ENCODE measurements around the gene EXOSC5. TPM values are rescaled to one million over a fixed set of nuclear protein-coding genes. Genes with fewer than 3 reads are reported as not detected.
A peak's percentile ranks its signal among the peaks of the same experiment; 100 is the strongest.

The EXOSC5 gene
- total and polyA plus RNA-seq, 9 of the 15 experiments (the other 6 are each of a cell fraction or from before 2014, with no cell fraction given), result 10.9 to 75.5 (median 37.8) TPM

GRCh38 chr19:41363753-41364523 is 33.2 kb downstream of the EXOSC5 start, which contains the start of gene B9D2 (continued):
- TF ChIP-seq, protein P1, sequence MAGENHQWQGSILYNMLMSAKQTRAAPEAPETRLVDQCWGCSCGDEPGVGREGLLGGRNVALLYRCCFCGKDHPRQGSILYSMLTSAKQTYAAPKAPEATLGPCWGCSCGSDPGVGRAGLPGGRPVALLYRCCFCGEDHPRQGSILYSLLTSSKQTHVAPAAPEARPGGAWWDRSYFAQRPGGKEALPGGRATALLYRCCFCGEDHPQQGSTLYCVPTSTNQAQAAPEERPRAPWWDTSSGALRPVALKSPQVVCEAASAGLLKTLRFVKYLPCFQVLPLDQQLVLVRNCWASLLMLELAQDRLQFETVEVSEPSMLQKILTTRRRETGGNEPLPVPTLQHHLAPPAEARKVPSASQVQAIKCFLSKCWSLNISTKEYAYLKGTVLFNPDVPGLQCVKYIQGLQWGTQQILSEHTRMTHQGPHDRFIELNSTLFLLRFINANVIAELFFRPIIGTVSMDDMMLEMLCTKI (IDR thresholded peaks at IDR 0.05; ENCODE audit: partially characterized antibody), result no peak
- TF ChIP-seq HMG20A (CRISPR knock-in tag; conservative IDR thresholded peaks at IDR 0.05), result no peak
- TF ChIP-seq CHD7 (IDR thresholded peaks at IDR 0.05; ENCODE audit: low read depth, low read length), result no peak
- no peak for TF ChIP-seq RNF219 (CRISPR knock-in tag; IDR thresholded peaks at IDR 0.05)
- TF ChIP-seq FOXJ3 (CRISPR knock-in tag; IDR thresholded peaks at IDR 0.05), result no peak
- TF ChIP-seq ZBTB1 (CRISPR knock-in tag; IDR thresholded peaks at IDR 0.05; ENCODE audit: borderline replicate concordance, low read depth), result peak; percentile 79
- peak; percentile 47; the same call in 1 of the 2 replicates for TF ChIP-seq MBD2 (IDR thresholded peaks at IDR 0.05; ENCODE audit: borderline replicate concordance, low read depth)
- peak in 1 of 2 experiments; percentile 89; a peak in 2 of 4 replicates for TF ChIP-seq SRF (CRISPR knock-in tag; IDR thresholded peaks at IDR 0.05)
- no peak for TF ChIP-seq BCL6 (CRISPR knock-in tag; IDR thresholded peaks at IDR 0.05)
- no peak for TF ChIP-seq STAG1 (CRISPR knock-in tag; IDR thresholded peaks at IDR 0.05; ENCODE audit: borderline replicate concordance)
- TF ChIP-seq TBP (optimal IDR thresholded peaks at IDR 0.05; ENCODE audit: low read depth, low read length), result peak; percentile 53
- no peak for TF ChIP-seq MECOM (CRISPR knock-in tag; IDR thresholded peaks at IDR 0.05)
